ENCODE measurements around the gene FAM153A. TPM values are rescaled to one million over a fixed set of nuclear protein-coding genes. Genes with fewer than 3 reads are reported as not detected.
"Not testable (repeated sequence)": the region's sequence is repeated elsewhere in the genome, so short reads cannot be mapped to it uniquely, and the experiment has no call there.

FAM153A gene
- total and polyA plus RNA-seq, 3 experiments from 2014 or later = 0.67 to 6.7 (median 5.8) TPM

- H3K9me3 Mint-ChIP-seq; H3K27ac Mint-ChIP-seq; H3K27ac ChIP-seq (ENCODE audit: low read depth, low read length); H3K9me3 ChIP-seq (ENCODE audit: low read length); H3K36me3 Mint-ChIP-seq; DNase-seq; H3K27me3 Mint-ChIP-seq; H3K27me3 ChIP-seq (ENCODE audit: insufficient read depth, low read length, poor library complexity, severe bottlenecking); H3K4me1 Mint-ChIP-seq; H3K4me3 Mint-ChIP-seq; CTCF ChIA-PET; H3K36me3 ChIP-seq (ENCODE audit: insufficient read depth, low read length); H3K4me1 ChIP-seq (ENCODE audit: insufficient read depth, low read length); H3K4me3 ChIP-seq (ENCODE audit: low read length); POLR2A ChIA-PET: not testable (repeated sequence)
Measured at GRCh38 chr5:177719989-177720388, 62.7 kb downstream of the FAM153A start.

DNA sequence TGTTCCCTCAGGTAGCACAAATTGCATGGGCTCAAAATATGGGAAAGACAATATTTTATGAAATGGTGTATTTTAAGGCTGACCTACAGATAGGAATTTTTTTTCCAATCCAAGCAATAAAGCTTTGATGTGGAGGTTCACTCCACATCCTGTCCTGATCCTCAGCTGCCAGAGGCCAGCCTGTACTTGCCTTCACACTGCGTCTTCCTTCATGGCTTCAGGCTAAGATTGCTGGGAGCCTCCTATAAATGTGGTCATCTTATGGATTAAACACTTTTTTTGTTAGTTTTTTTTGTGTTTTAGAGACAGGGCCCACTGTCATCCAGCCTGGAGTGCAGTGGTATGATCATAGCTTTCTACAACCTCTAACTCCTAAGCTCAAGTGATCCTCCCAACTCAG lies 67.3 kb downstream of the FAM153A start:
- H3K36me3 Mint-ChIP-seq = peaks cover 3 to 11% (median 4%) of the 10 kb centered on the region in 3 donors
- H3K27ac ChIP-seq (ENCODE audit: low read depth, low read length); POLR2A ChIA-PET; H3K4me3 Mint-ChIP-seq; CTCF ChIA-PET; H3K27me3 Mint-ChIP-seq; DNase-seq; H3K27ac Mint-ChIP-seq; H3K27me3 ChIP-seq (ENCODE audit: insufficient read depth, low read length, poor library complexity, severe bottlenecking); H3K9me3 Mint-ChIP-seq; H3K4me1 Mint-ChIP-seq; H3K36me3 ChIP-seq (ENCODE audit: insufficient read depth, low read length); H3K4me1 ChIP-seq (ENCODE audit: insufficient read depth, low read length); H3K9me3 ChIP-seq (ENCODE audit: low read length); H3K4me3 ChIP-seq (ENCODE audit: low read length): not testable (repeated sequence)

GRCh38 chr5:177696100-177696499 lies 86.6 kb downstream of the FAM153A start:
- H3K27me3 ChIP-seq (ENCODE audit: insufficient read depth, low read length, poor library complexity, severe bottlenecking); H3K4me3 ChIP-seq (ENCODE audit: low read length); H3K27ac ChIP-seq (ENCODE audit: low read depth, low read length); H3K36me3 ChIP-seq (ENCODE audit: insufficient read depth, low read length); DNase-seq; H3K4me1 Mint-ChIP-seq; POLR2A ChIA-PET; H3K4me3 Mint-ChIP-seq; H3K4me1 ChIP-seq (ENCODE audit: insufficient read depth, low read length); H3K27me3 Mint-ChIP-seq; H3K9me3 Mint-ChIP-seq; H3K9me3 ChIP-seq (ENCODE audit: low read length); CTCF ChIA-PET; H3K27ac Mint-ChIP-seq; H3K36me3 Mint-ChIP-seq: not testable (repeated sequence)

- H3K4me1 Mint-ChIP-seq; H3K27ac ChIP-seq (ENCODE audit: low read depth, low read length); H3K27ac Mint-ChIP-seq; H3K9me3 ChIP-seq (ENCODE audit: low read length); H3K4me1 ChIP-seq (ENCODE audit: insufficient read depth, low read length); H3K36me3 ChIP-seq (ENCODE audit: insufficient read depth, low read length); H3K36me3 Mint-ChIP-seq; H3K9me3 Mint-ChIP-seq; CTCF ChIA-PET; H3K27me3 ChIP-seq (ENCODE audit: insufficient read depth, low read length, poor library complexity, severe bottlenecking); DNase-seq; H3K4me3 Mint-ChIP-seq; H3K4me3 ChIP-seq (ENCODE audit: low read length); H3K27me3 Mint-ChIP-seq; POLR2A ChIA-PET: not testable (repeated sequence)
Measured at GRCh38 chr5:177695356-177695930, 87.3 kb downstream of the FAM153A start.

- H3K36me3 Mint-ChIP-seq; POLR2A ChIA-PET; H3K4me1 ChIP-seq (ENCODE audit: insufficient read depth, low read length); DNase-seq; H3K4me1 Mint-ChIP-seq; H3K9me3 ChIP-seq (ENCODE audit: low read length); H3K27me3 ChIP-seq (ENCODE audit: insufficient read depth, low read length, poor library complexity, severe bottlenecking); H3K9me3 Mint-ChIP-seq; H3K36me3 ChIP-seq (ENCODE audit: insufficient read depth, low read length); H3K4me3 Mint-ChIP-seq; CTCF ChIA-PET; H3K4me3 ChIP-seq (ENCODE audit: low read length); H3K27ac Mint-ChIP-seq; H3K27ac ChIP-seq (ENCODE audit: low read depth, low read length); H3K27me3 Mint-ChIP-seq: not testable (repeated sequence)
Measured at GRCh38 chr5:177694518-177694835, 88.2 kb downstream of the FAM153A start.

DNA sequence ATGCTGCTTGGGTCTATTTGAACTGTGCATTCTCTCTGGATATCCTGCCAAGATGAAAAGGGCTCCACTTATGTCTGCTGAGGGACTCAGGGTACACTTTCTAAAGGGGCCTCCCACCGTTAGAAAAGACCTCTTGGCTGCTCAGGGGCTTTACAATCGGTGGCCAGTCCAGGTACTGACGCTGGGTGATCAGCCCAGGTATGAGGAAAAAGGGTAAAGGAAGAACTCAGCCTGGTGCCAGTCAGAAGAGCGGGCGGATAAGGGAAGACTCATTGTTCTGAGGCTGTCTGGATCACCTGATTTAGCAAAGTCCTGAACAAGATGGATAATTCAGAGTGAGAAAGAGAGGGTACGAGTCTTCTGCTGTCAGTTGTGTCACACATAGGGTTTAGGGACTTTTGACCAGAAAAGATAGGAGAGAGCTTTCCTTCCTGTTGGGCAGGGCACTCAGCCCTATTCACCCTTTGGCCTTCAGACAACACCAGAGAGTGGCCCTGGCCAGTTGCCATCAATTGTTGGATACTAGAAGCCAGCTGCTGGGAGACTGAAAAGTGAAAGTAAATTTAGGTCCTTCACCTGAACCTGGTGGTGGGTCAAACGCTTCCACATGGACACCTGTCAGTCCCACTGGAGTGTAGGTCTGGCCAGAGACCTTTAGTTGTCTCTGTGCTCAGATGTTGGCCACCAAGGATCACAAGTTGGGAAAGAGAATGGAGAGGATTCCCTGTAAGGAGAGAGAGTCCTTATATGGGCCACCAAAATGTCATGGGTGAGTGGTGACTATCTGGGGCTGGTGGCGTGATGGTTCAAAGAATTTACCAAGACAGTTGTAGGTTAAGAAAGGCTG lies 88.8 kb downstream of the FAM153A start:
- H3K36me3 Mint-ChIP-seq; H3K9me3 Mint-ChIP-seq; H3K9me3 ChIP-seq (ENCODE audit: low read length); H3K36me3 ChIP-seq (ENCODE audit: insufficient read depth, low read length); POLR2A ChIA-PET; H3K27ac ChIP-seq (ENCODE audit: low read depth, low read length); H3K4me1 Mint-ChIP-seq; CTCF ChIA-PET; H3K4me1 ChIP-seq (ENCODE audit: insufficient read depth, low read length); H3K4me3 Mint-ChIP-seq; H3K27me3 Mint-ChIP-seq; H3K27ac Mint-ChIP-seq; DNase-seq; H3K27me3 ChIP-seq (ENCODE audit: insufficient read depth, low read length, poor library complexity, severe bottlenecking); H3K4me3 ChIP-seq (ENCODE audit: low read length): not testable (repeated sequence)

- H3K9me3 ChIP-seq (ENCODE audit: low read length); DNase-seq; H3K4me3 ChIP-seq (ENCODE audit: low read length); H3K27ac ChIP-seq (ENCODE audit: low read depth, low read length); H3K4me1 Mint-ChIP-seq; POLR2A ChIA-PET; H3K9me3 Mint-ChIP-seq; H3K4me1 ChIP-seq (ENCODE audit: insufficient read depth, low read length); H3K27ac Mint-ChIP-seq; H3K4me3 Mint-ChIP-seq; H3K27me3 Mint-ChIP-seq; CTCF ChIA-PET; H3K36me3 ChIP-seq (ENCODE audit: insufficient read depth, low read length); H3K36me3 Mint-ChIP-seq; H3K27me3 ChIP-seq (ENCODE audit: insufficient read depth, low read length, poor library complexity, severe bottlenecking): not testable (repeated sequence)
Measured at GRCh38 chr5:177692969-177693368, 89.7 kb downstream of the FAM153A start.

DNA sequence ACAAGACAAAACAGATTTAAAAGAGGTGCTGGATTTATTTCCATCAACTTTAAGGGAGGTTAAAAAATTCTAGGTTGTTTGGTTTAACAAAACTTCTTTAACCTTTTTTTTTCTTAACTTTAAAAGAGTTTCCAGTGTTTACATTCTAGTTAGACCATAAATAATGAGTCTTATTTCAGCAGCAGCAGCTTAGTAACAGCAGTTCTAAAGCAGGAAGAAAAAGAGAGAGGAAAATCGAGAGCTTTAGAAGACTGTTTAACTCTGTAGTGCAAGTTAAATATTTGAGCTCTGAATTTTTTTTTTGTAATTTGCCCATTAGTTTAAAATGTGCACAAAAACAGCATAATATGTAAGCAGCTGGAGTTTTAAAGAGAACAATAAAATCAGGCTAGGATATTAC lies 90.2 kb downstream of the FAM153A start:
- DNase-seq; H3K27me3 ChIP-seq (ENCODE audit: insufficient read depth, low read length, poor library complexity, severe bottlenecking); CTCF ChIA-PET; H3K27ac Mint-ChIP-seq; H3K36me3 Mint-ChIP-seq; H3K9me3 Mint-ChIP-seq; H3K27ac ChIP-seq (ENCODE audit: low read depth, low read length); H3K4me3 Mint-ChIP-seq; H3K36me3 ChIP-seq (ENCODE audit: insufficient read depth, low read length); H3K27me3 Mint-ChIP-seq; H3K4me1 ChIP-seq (ENCODE audit: insufficient read depth, low read length); POLR2A ChIA-PET; H3K9me3 ChIP-seq (ENCODE audit: low read length); H3K4me3 ChIP-seq (ENCODE audit: low read length); H3K4me1 Mint-ChIP-seq: not testable (repeated sequence)
